KG1 (cell line): Measurements from ENCODE around the gene TPM1.
"Not testable (repeated sequence)": the region's sequence is repeated elsewhere in the genome, so short reads cannot be mapped to it uniquely, and the experiment has no call there.

ENCODE experiments used
- DNase-seq: peaks from one replicate; lab custom pipeline; 2025; lab: John Stamatoyannopoulos, UW

TPM1 gene

GRCh38 chr15:63094495-63094931 lies 52.0 kb downstream of the TPM1 start:
- no peak for DNase-seq

DNA sequence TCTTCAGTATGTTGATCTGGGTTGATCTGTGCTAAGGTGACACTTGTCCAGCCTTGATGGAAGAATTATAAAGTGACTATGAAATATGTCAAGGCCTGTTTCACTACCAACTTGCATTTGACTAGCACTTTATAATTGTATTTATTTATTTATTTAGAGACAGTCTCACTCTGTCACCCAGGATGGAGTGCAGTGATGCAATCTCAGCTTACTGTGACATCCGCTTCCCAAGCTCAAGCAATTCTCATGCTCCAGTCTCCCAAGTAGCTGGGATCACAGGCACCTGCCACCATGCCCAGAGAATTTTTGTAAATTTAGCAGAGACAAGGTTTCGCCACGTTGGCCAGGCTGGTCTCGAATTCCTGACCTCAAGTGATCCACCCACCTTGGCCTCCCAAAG lies 53.6 kb downstream of the TPM1 start:
- DNase-seq: no peak

- not testable (repeated sequence) for DNase-seq
Measured at GRCh38 chr15:63098901-63099300, 56.4 kb downstream of the TPM1 start.

- not testable (repeated sequence) for DNase-seq
Measured at GRCh38 chr15:63099581-63099980, 57.0 kb downstream of the TPM1 start.

GRCh38 chr15:63103416-63103815 lies 60.9 kb downstream of the TPM1 start:
- DNase-seq: no peak

GRCh38 chr15:63104727-63105126 lies 62.2 kb downstream of the TPM1 start:
- DNase-seq: no peak

DNA sequence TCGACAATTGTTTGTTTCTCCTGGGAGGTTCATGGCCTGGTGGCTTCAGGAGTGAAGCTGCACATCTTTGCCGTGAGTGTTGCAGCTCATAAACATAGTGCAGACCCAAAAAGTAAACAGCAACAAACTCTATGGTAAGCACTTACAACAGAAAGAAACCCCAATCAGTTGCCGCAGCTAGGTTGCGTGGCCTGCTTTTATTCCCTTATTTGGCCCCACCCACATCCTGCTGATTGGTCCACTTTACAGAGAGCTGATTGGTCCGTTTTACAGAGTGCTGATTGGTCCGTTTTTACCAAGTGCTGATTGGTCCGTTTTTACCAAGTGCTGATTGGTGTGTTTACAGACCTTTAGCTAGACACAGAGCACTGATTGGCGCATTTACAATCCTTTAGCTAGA lies 62.8 kb downstream of the TPM1 start:
- not testable (repeated sequence) for DNase-seq

DNA sequence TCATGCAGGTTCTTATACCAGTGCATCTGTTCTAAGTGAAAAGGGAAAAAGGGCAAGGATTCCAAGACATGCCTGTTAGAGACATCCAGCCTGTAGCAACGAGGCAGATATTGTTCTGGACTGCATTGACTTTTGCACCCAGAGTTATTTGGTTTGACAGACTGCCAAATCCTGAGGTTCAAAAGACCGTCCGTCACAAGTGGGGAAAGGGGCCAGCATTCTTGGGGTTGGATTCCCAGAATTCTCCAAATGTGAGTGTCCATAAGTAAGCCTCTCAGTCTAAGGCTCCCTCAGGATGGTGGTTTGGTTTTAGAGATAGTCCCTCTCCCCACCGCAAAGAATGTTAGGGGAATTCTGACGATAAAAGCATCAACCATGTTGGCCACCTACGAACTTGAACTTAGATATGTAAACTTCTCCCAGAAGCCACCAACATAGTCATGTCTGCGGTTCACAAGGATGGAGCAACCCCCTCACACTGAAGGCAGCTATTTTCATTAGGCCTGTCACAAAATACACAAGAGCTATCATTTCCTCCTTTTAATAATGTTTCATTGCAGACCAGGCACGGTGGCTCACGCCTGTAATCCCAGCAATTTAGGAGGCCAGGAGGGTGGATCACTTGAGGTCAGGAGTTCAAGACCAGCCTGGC lies 65.5 kb downstream of the TPM1 start:
- no peak for DNase-seq

DNA sequence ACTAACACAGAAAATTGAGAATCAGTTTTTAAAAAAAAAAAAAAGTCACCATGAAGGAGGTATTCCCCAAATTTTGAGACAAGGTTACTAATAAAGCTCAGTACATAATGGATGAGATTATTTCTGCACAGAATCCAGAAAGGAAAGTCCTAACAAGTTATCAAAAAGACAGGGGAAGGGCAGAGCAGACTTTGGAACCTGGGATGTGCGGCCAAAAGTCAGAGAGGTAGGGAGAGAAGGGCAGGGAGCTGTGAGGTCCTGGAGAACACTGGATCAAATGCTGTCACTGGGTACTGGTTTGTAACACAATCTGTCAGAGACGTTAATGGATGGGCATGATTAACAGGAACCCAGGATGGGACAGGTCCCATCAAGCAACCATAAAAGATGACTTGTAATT lies 67.0 kb downstream of the TPM1 start:
- no peak for DNase-seq

- no peak for DNase-seq
Measured at GRCh38 chr15:63109920-63110319, 67.4 kb downstream of the TPM1 start.

GRCh38 chr15:63110428-63111026 lies 68.0 kb downstream of the TPM1 start:
- no peak for DNase-seq

GRCh38 chr15:63111481-63111880 lies 68.9 kb downstream of the TPM1 start:
- DNase-seq: no peak

GRCh38 chr15:63112871-63113270 lies 70.3 kb downstream of the TPM1 start:
- no peak for DNase-seq

DNA sequence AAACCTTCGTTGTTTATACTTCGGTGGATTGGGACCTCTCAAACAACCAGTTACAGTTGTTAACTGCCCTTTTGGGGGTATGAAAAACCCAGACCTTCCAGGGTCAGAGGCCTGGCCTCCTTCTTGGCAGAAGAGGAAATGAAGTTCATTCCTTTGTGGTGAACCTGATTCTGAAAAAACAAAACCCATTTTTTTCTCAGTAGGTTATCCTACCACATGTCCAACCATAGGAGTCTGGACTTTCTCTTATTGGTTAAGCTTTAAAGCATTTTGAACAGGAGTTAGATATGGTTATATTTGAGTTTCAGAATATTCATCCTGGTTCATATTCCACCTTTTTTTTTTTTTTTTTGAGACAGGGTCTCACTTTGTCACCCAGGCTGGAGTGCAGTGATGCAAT lies 71.9 kb downstream of the TPM1 start:
- DNase-seq: no peak
